ENCODE data around the gene BMF. TPM values are rescaled to one million over a fixed set of nuclear protein-coding genes. Genes with fewer than 3 reads are reported as not detected.
"Not testable (repeated sequence)": the region's sequence is repeated elsewhere in the genome, so short reads cannot be mapped to it uniquely, and the experiment has no call there.

The BMF gene
- total and polyA plus RNA-seq, 7 experiments from 2014 or later = 1.5 to 31.1 (median 11.4) TPM

DNA sequence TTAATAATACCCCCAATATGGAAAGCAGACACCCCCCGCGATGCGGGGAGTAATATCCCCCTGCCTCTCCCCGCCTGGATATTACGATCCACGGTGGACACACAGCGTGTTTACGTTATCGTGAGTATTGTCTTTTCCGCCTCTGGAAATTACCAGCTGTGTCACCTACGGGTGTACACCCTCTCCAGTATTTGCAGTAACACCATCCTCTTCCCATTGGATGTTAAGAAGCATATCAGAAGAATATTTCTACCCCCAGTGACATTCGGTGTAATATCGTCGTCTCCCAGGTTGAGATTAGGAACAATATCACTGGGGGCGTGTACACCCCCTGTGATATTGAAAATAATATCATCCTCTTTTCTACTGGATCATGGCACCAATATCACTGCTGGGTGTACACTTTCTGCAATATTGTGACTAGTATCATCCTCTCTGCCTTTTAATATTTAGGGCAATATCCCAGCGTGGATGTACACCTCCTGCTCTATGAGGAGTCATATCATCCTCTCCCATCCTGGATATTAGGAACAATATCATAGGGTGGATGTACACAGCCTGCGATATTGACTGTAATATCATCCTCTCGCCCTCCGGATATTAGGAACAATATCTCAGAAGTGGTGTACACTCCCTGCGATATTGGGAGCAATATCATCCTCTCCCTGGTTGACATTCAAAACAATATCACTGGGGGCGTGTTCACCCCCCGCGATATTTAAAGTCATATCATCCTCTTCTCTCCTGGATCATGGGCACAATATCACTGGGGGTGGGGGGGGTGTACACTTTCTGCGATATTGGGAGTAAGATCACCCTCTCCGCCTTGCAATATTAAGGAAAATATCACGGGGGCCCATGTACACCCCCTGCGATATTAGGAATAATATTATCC, 20.3 kb upstream of the BMF start:
- Mint-ChIP-seq H3K27me3 (peaks cover 0 to 10% (median 5%) of the 10 kb centered on the region in 5 donors), H3K9me3 (peaks cover 0 to 12% (median 0%) of the 10 kb centered on the region in 11 donors), H3K4me1 (no peaks in the 10 kb centered on the region), H3K27ac (peak overlapping the region in 1 of 9 donors; percentile 81), H3K4me3 (no peak overlapping the region), H3K36me3 (no peaks in the 10 kb centered on the region)
- POLR2A ChIA-PET = interaction anchor here (1.0 kb wide), 1 partner anchor 25 kb away, joined by 3 read pairs; no protein-coding TSS in a partner anchor
- CTCF ChIA-PET = interaction anchor here (0.6 kb wide), 1 partner anchor 17 kb away, joined by 3 read pairs; no protein-coding TSS in a partner anchor
- ATAC-seq (peak; percentile 50), DNase-seq (peak in 6 of 9 donors; percentile 18 to 75 (median 56))
- intact Hi-C loops (cut with micrococcal nuclease) = loop anchor here in 1 of 2 donors (2.0 kb wide), 2 partner anchors 20 to 82 kb away; partner anchors contain the start of gene BMF
- H3K36me3 ChIP-seq (ENCODE audit: control insufficient read depth in 2 of 3, insufficient read depth in 3 of 3, low read length in 3 of 3) = no peaks in the 10 kb centered on the region
- H3K4me3 ChIP-seq (ENCODE audit: low read length) = no peak overlapping the region
- H3K9me3 ChIP-seq (ENCODE audit: control insufficient read depth in 2 of 3, low read length in 3 of 3) = no peaks in the 10 kb centered on the region
- H3K27me3 ChIP-seq (ENCODE audit: control insufficient read depth in 2 of 2, insufficient read depth in 2 of 2, low read length in 2 of 2) = no peaks in the 10 kb centered on the region
- H3K27ac ChIP-seq (ENCODE audit: low read depth, low read length) = no peak overlapping the region
- no peaks in the 10 kb centered on the region for H3K4me1 ChIP-seq (ENCODE audit: control insufficient read depth in 2 of 2, insufficient read depth in 2 of 2, low read length in 2 of 2)

DNA sequence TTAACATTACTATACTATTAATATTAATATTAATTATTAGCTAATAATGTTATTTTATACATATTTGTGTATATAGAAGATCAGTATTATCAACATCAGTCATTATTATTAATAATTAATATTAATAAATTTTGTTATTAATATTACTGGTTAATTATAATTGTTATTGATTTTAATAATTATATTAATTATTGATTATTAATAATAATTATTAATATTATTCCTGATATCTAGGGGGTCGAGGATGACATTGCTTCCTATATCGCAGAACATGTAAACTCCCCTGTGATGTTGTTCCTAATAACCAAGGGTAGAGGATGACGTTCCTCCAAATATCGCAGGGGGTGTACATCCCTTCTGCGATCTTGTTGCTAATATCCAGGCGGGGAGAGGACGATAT, 17.3 kb upstream of the BMF start:
- Histone ChIP-seq H3K9me3 (ENCODE audit: control insufficient read depth in 2 of 3, low read length in 3 of 3) (no peaks in the 10 kb centered on the region), H3K27ac (ENCODE audit: low read depth, low read length) (no peak overlapping the region), H3K27me3 (ENCODE audit: control insufficient read depth in 2 of 2, insufficient read depth in 2 of 2, low read length in 2 of 2) (no peaks in the 10 kb centered on the region), H3K36me3 (ENCODE audit: control insufficient read depth in 2 of 3, insufficient read depth in 3 of 3, low read length in 3 of 3) (no peaks in the 10 kb centered on the region), H3K4me1 (ENCODE audit: control insufficient read depth in 2 of 2, insufficient read depth in 2 of 2, low read length in 2 of 2) (no peaks in the 10 kb centered on the region), H3K4me3 (ENCODE audit: low read length) (no peak overlapping the region)
- intact Hi-C loops (cut with micrococcal nuclease) = no loop called here
- DNase-seq (no peak), ATAC-seq (no peak)
- Mint-ChIP-seq H3K27me3 (peaks cover 0 to 11% (median 5%) of the 10 kb centered on the region in 5 donors), H3K27ac (peak overlapping the region in 2 of 9 donors; percentile 30 to 39), H3K36me3 (no peaks in the 10 kb centered on the region), H3K4me1 (no peaks in the 10 kb centered on the region), H3K4me3 (no peak overlapping the region), H3K9me3 (peaks cover 0 to 10% (median 0%) of the 10 kb centered on the region in 11 donors)
- CTCF ChIA-PET = no interaction called here
- POLR2A ChIA-PET = interaction anchor here (0.6 kb wide), 1 partner anchor 78 kb away, joined by 3 read pairs; no protein-coding TSS in a partner anchor

DNA sequence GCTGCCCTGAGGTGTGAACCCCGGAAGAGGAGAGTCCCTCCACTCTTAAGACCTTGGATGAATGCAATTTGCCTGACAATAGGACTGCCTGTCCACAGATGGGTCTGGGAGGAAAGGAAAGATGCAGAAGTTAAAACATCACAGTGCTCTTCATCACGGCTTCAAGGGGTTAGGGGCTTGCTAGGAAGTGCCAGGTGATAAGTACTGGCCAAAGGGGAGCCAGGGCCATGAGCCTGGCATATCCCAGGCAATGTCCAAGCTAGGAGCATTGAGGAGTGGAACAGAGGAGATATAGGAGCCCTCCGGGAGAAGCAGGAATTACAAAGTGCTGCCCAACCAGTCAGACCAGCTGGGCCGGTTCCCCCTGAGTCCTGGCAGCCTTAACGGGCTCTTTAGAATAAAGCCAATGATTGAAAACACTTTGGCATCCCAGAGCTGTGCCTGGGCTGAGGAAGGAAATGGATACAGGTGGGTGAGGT, 16.2 kb upstream of the BMF start:
- H3K4me3 Mint-ChIP-seq; ATAC-seq; H3K27me3 ChIP-seq (ENCODE audit: control insufficient read depth in 2 of 2, insufficient read depth in 2 of 2, low read length in 2 of 2); H3K27ac ChIP-seq (ENCODE audit: low read depth, low read length); H3K9me3 ChIP-seq (ENCODE audit: control insufficient read depth in 2 of 3, low read length in 3 of 3); H3K4me1 ChIP-seq (ENCODE audit: control insufficient read depth in 2 of 2, insufficient read depth in 2 of 2, low read length in 2 of 2); H3K9me3 Mint-ChIP-seq; H3K4me3 ChIP-seq (ENCODE audit: low read length); H3K27ac Mint-ChIP-seq; H3K4me1 Mint-ChIP-seq; intact Hi-C loops (cut with micrococcal nuclease); CTCF ChIA-PET; H3K36me3 Mint-ChIP-seq; H3K36me3 ChIP-seq (ENCODE audit: control insufficient read depth in 2 of 3, insufficient read depth in 3 of 3, low read length in 3 of 3): not testable (repeated sequence)
- H3K27me3 Mint-ChIP-seq = peaks cover 0 to 15% (median 5%) of the 10 kb centered on the region in 5 donors
- POLR2A ChIA-PET = interaction anchor here (0.6 kb wide), 1 partner anchor 86 kb away, joined by 3 read pairs; the partner anchor contains the start of gene SRP14
- DNase-seq = peak in 2 of 9 donors; percentile 5 to 17

DNA sequence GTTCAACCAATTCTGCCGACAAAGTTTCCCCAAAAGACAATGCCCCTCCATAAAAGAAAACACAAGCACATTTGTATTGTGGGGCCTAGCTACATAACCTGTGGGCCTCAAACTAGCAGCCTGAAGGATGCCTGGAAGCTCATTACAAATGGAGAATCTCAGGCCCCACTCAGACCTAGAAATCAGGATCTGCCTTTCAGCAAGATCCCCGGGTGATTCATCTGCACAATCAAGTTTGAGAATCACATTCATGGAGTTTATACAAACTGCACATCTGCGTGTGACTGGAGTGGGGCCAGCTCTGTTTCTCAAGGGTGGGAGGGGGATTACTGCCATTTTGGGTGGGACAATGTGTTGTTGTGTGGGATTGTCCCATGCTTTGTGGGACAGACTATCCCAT, 15.7 kb upstream of the BMF start:
- H3K27me3 Mint-ChIP-seq = peaks cover 0 to 15% (median 5%) of the 10 kb centered on the region in 5 donors
- H3K9me3 ChIP-seq (ENCODE audit: control insufficient read depth in 2 of 3, low read length in 3 of 3); CTCF ChIA-PET; H3K27ac Mint-ChIP-seq; H3K4me1 Mint-ChIP-seq; H3K4me3 ChIP-seq (ENCODE audit: low read length); H3K4me1 ChIP-seq (ENCODE audit: control insufficient read depth in 2 of 2, insufficient read depth in 2 of 2, low read length in 2 of 2); H3K9me3 Mint-ChIP-seq; ATAC-seq; intact Hi-C loops (cut with micrococcal nuclease); H3K27me3 ChIP-seq (ENCODE audit: control insufficient read depth in 2 of 2, insufficient read depth in 2 of 2, low read length in 2 of 2); H3K27ac ChIP-seq (ENCODE audit: low read depth, low read length); H3K36me3 Mint-ChIP-seq; H3K36me3 ChIP-seq (ENCODE audit: control insufficient read depth in 2 of 3, insufficient read depth in 3 of 3, low read length in 3 of 3); H3K4me3 Mint-ChIP-seq: not testable (repeated sequence)
- POLR2A ChIA-PET = interaction anchor here (0.6 kb wide), 2 partner anchors 9 to 85 kb away, joined by 3 to 4 read pairs; partner anchors contain the start of gene SRP14
- peak in 2 of 9 donors; percentile 5 to 9 for DNase-seq

DNA sequence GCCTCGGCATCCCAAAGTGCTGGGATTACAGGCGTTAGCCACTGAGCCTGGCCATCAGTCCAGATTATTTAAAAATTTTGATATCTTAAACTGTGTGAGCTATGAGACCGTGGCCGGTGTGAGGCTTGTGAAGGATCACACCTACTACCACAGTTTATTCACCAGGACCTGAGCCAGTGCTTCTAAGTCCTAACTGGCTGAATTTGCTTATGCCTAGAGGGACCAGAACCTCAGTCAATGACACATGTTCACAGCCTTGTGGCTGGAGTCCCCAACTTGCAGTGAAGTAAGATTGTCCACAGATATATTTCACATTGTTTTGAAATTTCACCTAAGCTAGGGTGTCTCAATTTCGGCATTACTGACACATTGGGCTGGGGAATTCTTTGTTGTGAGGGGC, 15.2 kb upstream of the BMF start:
- H3K27ac Mint-ChIP-seq; H3K27me3 ChIP-seq (ENCODE audit: control insufficient read depth in 2 of 2, insufficient read depth in 2 of 2, low read length in 2 of 2); H3K4me1 ChIP-seq (ENCODE audit: control insufficient read depth in 2 of 2, insufficient read depth in 2 of 2, low read length in 2 of 2); intact Hi-C loops (cut with micrococcal nuclease); H3K27ac ChIP-seq (ENCODE audit: low read depth, low read length); H3K4me1 Mint-ChIP-seq; H3K4me3 Mint-ChIP-seq; ATAC-seq; H3K36me3 ChIP-seq (ENCODE audit: control insufficient read depth in 2 of 3, insufficient read depth in 3 of 3, low read length in 3 of 3); H3K36me3 Mint-ChIP-seq; H3K9me3 Mint-ChIP-seq; H3K4me3 ChIP-seq (ENCODE audit: low read length); DNase-seq; H3K9me3 ChIP-seq (ENCODE audit: control insufficient read depth in 2 of 3, low read length in 3 of 3): not testable (repeated sequence)
- H3K27me3 Mint-ChIP-seq = peaks cover 0 to 15% (median 2%) of the 10 kb centered on the region in 5 donors
- ChIA-PET POLR2A (interaction anchor here (0.6 kb wide), 1 partner anchor 9 kb away, joined by 4 read pairs; no protein-coding TSS in a partner anchor), CTCF (interaction anchor here (0.7 to 0.8 kb wide), 2 partner anchors 19 to 151 kb away, joined by 3 read pairs; no protein-coding TSS in a partner anchor)

DNA sequence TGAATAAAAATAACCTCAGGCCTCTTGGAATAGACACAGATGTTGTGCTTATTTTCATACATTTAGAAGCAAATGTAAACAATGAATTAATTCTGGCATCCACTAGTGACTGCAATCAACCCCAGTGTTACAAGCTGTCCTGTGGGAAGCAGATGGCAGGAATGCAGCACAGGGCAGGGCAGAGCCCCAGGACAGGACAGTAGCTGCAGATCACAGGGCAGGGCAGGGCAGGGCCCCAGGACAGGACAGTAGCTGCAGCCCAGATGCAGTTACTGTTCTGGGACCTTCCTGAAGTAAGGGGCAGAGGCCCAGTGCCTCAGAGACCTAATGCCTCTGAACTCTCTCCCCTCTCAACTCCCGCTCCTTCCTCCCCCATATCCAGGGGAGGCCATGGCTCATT, 14.3 kb upstream of the BMF start:
- POLR2A ChIA-PET; H3K36me3 ChIP-seq (ENCODE audit: control insufficient read depth in 2 of 3, insufficient read depth in 3 of 3, low read length in 3 of 3); H3K27ac ChIP-seq (ENCODE audit: low read depth, low read length); ATAC-seq; H3K4me3 ChIP-seq (ENCODE audit: low read length); H3K27ac Mint-ChIP-seq; H3K4me1 ChIP-seq (ENCODE audit: control insufficient read depth in 2 of 2, insufficient read depth in 2 of 2, low read length in 2 of 2); H3K27me3 ChIP-seq (ENCODE audit: control insufficient read depth in 2 of 2, insufficient read depth in 2 of 2, low read length in 2 of 2); H3K9me3 Mint-ChIP-seq; H3K4me1 Mint-ChIP-seq; intact Hi-C loops (cut with micrococcal nuclease); H3K36me3 Mint-ChIP-seq; H3K9me3 ChIP-seq (ENCODE audit: control insufficient read depth in 2 of 3, low read length in 3 of 3); H3K4me3 Mint-ChIP-seq: not testable (repeated sequence)
- peaks cover 0 to 15% (median 0%) of the 10 kb centered on the region in 5 donors for H3K27me3 Mint-ChIP-seq
- CTCF ChIA-PET = interaction anchor here (0.7 to 1.2 kb wide), 3 partner anchors 16 to 152 kb away, joined by 3 to 4 read pairs (median 3); no protein-coding TSS in a partner anchor
- peak in 1 of 9 donors; percentile 13 for DNase-seq

Data from naive thymus-derived CD4-positive, alpha-beta T cell (primary cell).